Activated CD8-positive, alpha-beta T cell treated with anti-CD3 and anti-CD28 coated beads, Interleukin-2, amount 10 ng/mL, durations not matched to agents 7 days and 5 days (primary cell): Measurements from ENCODE around the gene ARPC1A. TPM values are rescaled to one million over a fixed set of nuclear protein-coding genes. Genes with fewer than 3 reads are reported as not detected.
"Not testable (repeated sequence)": the region's sequence is repeated elsewhere in the genome, so short reads cannot be mapped to it uniquely, and the experiment has no call there.

Source experiments
- ATAC-seq: fragments of 150-1000 bp; cut with Tn5 transposase; one replicate; pipeline ENCODE4 v1.10.0; 2021; ENCODE audit warnings: moderate library complexity
- CTCF ChIA-PET: fragments of 350-600 bp; sonication (Branson Sonifier 250); formaldehyde crosslinking; loops from one replicate; lab custom pipeline; 2021; ENCODE audit warnings: antibody characterized with exemption; lab: Charles Lee
- POLR2A ChIA-PET: fragments of 350-600 bp; sonication (Branson Sonifier 250); formaldehyde crosslinking; loops from one replicate; lab custom pipeline; 2021; ENCODE audit warnings: antibody characterized with exemption; lab: Charles Lee
- DNase-seq: peaks from one replicate; pipeline ENCODE4 v3.0.0-alpha.2; 2020
- H3K27ac Mint-ChIP-seq: one replicate; pipeline ENCODE4 v1.8.0; 2021; ENCODE audit warnings: mild to moderate bottlenecking, mixed read lengths
- H3K27me3 Mint-ChIP-seq: one replicate; pipeline ENCODE4 v1.8.0; 2021; ENCODE audit warnings: low read depth, mixed read lengths
- H3K36me3 Mint-ChIP-seq: one replicate; pipeline ENCODE4 v1.8.0; 2021; ENCODE audit warnings: low read depth, mixed read lengths
- H3K4me1 Mint-ChIP-seq: one replicate; pipeline ENCODE4 v1.8.0; 2021; ENCODE audit warnings: low read depth, mixed read lengths
- H3K4me3 Mint-ChIP-seq: one replicate; pipeline ENCODE4 v1.8.0; 2021; ENCODE audit warnings: mild to moderate bottlenecking, mixed read lengths
- H3K9me3 Mint-ChIP-seq: one replicate; pipeline ENCODE4 v1.8.0; 2022; ENCODE audit warnings: mixed read lengths; ENCODE audit not compliant: insufficient read depth
- total RNA-seq, 2 experiments: library from RNA; stranded (reverse); gene quantifications; one replicate each; pipeline ENCODE4 v1.2.3, GENCODE V29; 2021

The ARPC1A gene
- total RNA-seq, 2 experiments from 2014 or later, result 51.4 to 56.1 TPM

DNA sequence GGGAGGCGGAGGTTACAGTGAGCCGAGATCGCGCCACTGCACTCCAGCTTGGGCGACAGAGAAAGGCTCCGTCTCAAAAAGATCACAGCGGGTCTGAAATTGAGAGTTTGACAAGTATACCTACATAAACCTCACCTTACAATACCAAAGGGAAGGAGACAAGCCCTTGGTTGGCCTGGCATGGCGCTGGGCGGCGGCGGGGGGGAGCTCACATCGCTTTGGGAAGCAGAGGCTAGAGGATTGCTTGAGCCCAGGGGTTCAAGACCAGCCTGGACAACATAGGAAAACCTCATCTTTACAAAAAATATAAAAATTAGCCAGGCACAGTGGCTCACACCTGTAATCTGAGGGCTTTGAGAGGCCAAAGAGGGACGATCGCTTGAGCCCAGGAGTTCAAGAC lies 1.1 kb upstream of the ARPC1A start:
- ChIA-PET CTCF (interaction anchor here (1.3 to 6.0 kb wide), 2 partner anchors 11 to 14 kb away, joined by 3 to 36 read pairs; no protein-coding TSS in a partner anchor), POLR2A (interaction anchor here (1.1 to 2.2 kb wide), 4 partner anchors 10 to 101 kb away, joined by 3 to 9 read pairs (median 4); no protein-coding TSS in a partner anchor)
- Mint-ChIP-seq H3K9me3 (no peaks in the 10 kb centered on the region), H3K4me3 (peak overlapping the region; percentile 84), H3K27me3 (peaks cover 3% of the 10 kb centered on the region), H3K27ac (peak overlapping the region; percentile 34), H3K4me1 (peaks cover 31% of the 10 kb centered on the region), H3K36me3 (peaks cover 10% of the 10 kb centered on the region)
- no peak for DNase-seq
- no peak for ATAC-seq

GRCh38 chr7:99325001-99325493 lies 651 bp upstream of the ARPC1A start:
- Mint-ChIP-seq H3K4me3 (peak overlapping the region; percentile 84), H3K36me3 (peaks cover 10% of the 10 kb centered on the region), H3K27me3 (peaks cover 3% of the 10 kb centered on the region), H3K4me1 (peaks cover 34% of the 10 kb centered on the region), H3K9me3 (no peaks in the 10 kb centered on the region), H3K27ac (peak overlapping the region; percentile 91)
- DNase-seq (no peak), ATAC-seq (no peak)
- CTCF ChIA-PET, result interaction anchor here (1.3 to 6.0 kb wide), 2 partner anchors 11 to 14 kb away, joined by 3 to 36 read pairs; no protein-coding TSS in a partner anchor
- POLR2A ChIA-PET, result interaction anchor here (0.7 to 2.2 kb wide), 8 partner anchors 10 to 100 kb away, joined by 3 to 9 read pairs (median 3); partner anchors contain the start of genes BUD31 and PDAP1

GRCh38 chr7:99326408-99326782 lies 697 bp downstream of the ARPC1A start:
- Mint-ChIP-seq H3K4me1 (peaks cover 46% of the 10 kb centered on the region), H3K27me3 (peaks cover 3% of the 10 kb centered on the region), H3K9me3 (no peaks in the 10 kb centered on the region), H3K27ac (peak overlapping the region; percentile 91), H3K4me3 (peak overlapping the region; percentile 84), H3K36me3 (peaks cover 21% of the 10 kb centered on the region)
- ATAC-seq (no peak), DNase-seq (no peak)
- POLR2A ChIA-PET, result interaction anchor here (0.6 to 2.2 kb wide), 3 partner anchors 9 to 689 kb away, joined by 3 to 9 read pairs (median 3); partner anchors contain the start of gene ZKSCAN1
- CTCF ChIA-PET, result interaction anchor here (6.0 kb wide), 1 partner anchor 13 kb away, joined by 36 read pairs; no protein-coding TSS in a partner anchor

DNA sequence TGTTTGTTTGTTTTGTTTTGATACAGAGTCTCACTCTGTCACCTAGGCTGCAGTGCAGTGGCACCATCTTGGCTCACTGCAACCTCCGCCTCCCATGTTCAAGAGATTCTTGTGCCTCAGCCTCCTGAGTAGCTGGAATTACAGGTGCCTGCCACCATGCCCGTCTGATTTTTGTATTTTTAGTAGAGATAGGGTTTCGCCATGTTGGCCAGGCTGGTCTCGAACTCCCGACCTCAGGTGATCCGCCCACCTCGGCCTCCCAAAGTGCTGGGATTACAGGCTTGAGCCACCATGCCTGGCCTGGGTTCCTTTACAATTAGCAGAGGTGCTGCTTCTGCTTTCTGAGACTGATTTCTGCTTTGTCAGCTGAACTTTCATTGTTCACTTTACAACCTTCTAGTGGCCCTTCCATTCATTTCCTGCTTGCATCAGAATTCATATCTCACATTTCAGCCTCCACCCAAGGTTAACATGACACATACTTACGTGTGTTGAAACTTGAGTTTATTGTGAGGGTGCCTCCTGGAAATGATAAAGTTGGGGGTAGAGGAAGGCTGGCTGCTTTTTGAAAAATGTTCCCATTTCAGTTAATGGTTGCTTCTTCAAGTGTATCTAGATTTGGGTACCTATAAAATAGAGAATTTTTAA lies 4.7 kb downstream of the ARPC1A start:
- CTCF ChIA-PET, result interaction anchor here (1.0 to 2.7 kb wide), 3 partner anchors 14 to 42 kb away, joined by 3 to 8 read pairs (median 4); no protein-coding TSS in a partner anchor
- ATAC-seq, DNase-seq, H3K9me3 Mint-ChIP-seq, H3K27me3 Mint-ChIP-seq, POLR2A ChIA-PET: not testable (repeated sequence)
- Mint-ChIP-seq H3K4me1 (peaks cover 43% of the 10 kb centered on the region), H3K27ac (peak overlapping the region; percentile 79), H3K4me3 (peak overlapping the region; percentile 30), H3K36me3 (peaks cover 41% of the 10 kb centered on the region)

GRCh38 chr7:99331002-99331401 lies 5.3 kb downstream of the ARPC1A start:
- POLR2A ChIA-PET, result no interaction called here
- Mint-ChIP-seq H3K9me3 (no peaks in the 10 kb centered on the region), H3K36me3 (peaks cover 42% of the 10 kb centered on the region), H3K27ac (no peak overlapping the region), H3K4me1 (peaks cover 43% of the 10 kb centered on the region), H3K27me3 (no peaks in the 10 kb centered on the region), H3K4me3 (no peak overlapping the region)
- no peak for DNase-seq
- CTCF ChIA-PET, result interaction anchor here (1.0 to 2.7 kb wide), 2 partner anchors 18 to 41 kb away, joined by 3 to 8 read pairs; no protein-coding TSS in a partner anchor
- no peak for ATAC-seq

- ChIA-PET POLR2A (no interaction called here), CTCF (interaction anchor here (0.7 to 0.8 kb wide), 2 partner anchors 11 to 26 kb away, joined by 3 read pairs; no protein-coding TSS in a partner anchor)
- no peak overlapping the region for H3K4me3 Mint-ChIP-seq
- ATAC-seq (no peak), DNase-seq (no peak)
- no peaks in the 10 kb centered on the region for H3K9me3 Mint-ChIP-seq
- peaks cover 56% of the 10 kb centered on the region for H3K36me3 Mint-ChIP-seq
- H3K27ac Mint-ChIP-seq, result peak overlapping the region; percentile 30
- H3K27me3 Mint-ChIP-seq, result no peaks in the 10 kb centered on the region
- no peaks in the 10 kb centered on the region for H3K4me1 Mint-ChIP-seq
Observed at GRCh38 chr7:99339595-99339994, 13.9 kb downstream of the ARPC1A start.

DNA sequence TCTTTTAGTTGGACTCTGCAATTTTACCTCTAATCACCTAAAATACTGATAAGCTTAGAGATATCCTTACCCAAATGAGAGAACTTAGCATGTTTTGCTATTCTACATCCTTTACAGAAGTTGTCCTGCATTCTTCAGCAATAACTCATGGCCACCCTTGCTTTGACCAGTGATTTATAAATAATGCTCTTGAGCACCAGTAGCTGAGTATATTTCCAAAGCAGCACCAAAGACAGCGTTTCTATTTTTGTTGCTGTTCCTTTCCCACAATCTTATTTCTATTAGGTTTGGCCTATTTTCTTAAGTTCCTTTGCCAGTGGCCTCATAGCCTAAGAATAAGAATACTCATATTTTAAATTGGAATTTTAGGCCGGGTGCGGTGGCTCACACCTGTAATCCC lies 15.0 kb downstream of the ARPC1A start:
- Mint-ChIP-seq H3K4me1 (no peaks in the 10 kb centered on the region), H3K27me3 (no peaks in the 10 kb centered on the region), H3K9me3 (no peaks in the 10 kb centered on the region), H3K4me3 (no peak overlapping the region), H3K36me3 (peaks cover 57% of the 10 kb centered on the region), H3K27ac (no peak overlapping the region)
- ChIA-PET CTCF (interaction anchor here (1.3 kb wide), 1 partner anchor 11 kb away, joined by 3 read pairs; no protein-coding TSS in a partner anchor), POLR2A (no interaction called here)
- DNase-seq (no peak), ATAC-seq (no peak)

GRCh38 chr7:99344061-99344647 lies 18.5 kb downstream of the ARPC1A start:
- H3K4me3 Mint-ChIP-seq, result no peak overlapping the region
- DNase-seq, result no peak
- ChIA-PET POLR2A (no interaction called here), CTCF (interaction anchor here (0.6 to 1.9 kb wide), 2 partner anchors 14 to 101 kb away, joined by 4 read pairs; no protein-coding TSS in a partner anchor)
- no peak for ATAC-seq
- no peak overlapping the region for H3K27ac Mint-ChIP-seq
- H3K9me3 Mint-ChIP-seq, result no peaks in the 10 kb centered on the region
- H3K27me3 Mint-ChIP-seq, result no peaks in the 10 kb centered on the region
- no peaks in the 10 kb centered on the region for H3K4me1 Mint-ChIP-seq
- peaks cover 44% of the 10 kb centered on the region for H3K36me3 Mint-ChIP-seq

GRCh38 chr7:99350641-99351040 lies 24.9 kb downstream of the ARPC1A start:
- not testable (repeated sequence) for H3K4me3 Mint-ChIP-seq, H3K27ac Mint-ChIP-seq, H3K9me3 Mint-ChIP-seq, DNase-seq, ATAC-seq, H3K4me1 Mint-ChIP-seq, H3K27me3 Mint-ChIP-seq
- ChIA-PET POLR2A (interaction anchor here (0.7 kb wide), 1 partner anchor 10 kb away, joined by 3 read pairs; no protein-coding TSS in a partner anchor), CTCF (interaction anchor here (0.7 to 0.9 kb wide), 3 partner anchors 9 to 11 kb away, joined by 3 read pairs; no protein-coding TSS in a partner anchor)
- peaks cover 40% of the 10 kb centered on the region for H3K36me3 Mint-ChIP-seq

DNA sequence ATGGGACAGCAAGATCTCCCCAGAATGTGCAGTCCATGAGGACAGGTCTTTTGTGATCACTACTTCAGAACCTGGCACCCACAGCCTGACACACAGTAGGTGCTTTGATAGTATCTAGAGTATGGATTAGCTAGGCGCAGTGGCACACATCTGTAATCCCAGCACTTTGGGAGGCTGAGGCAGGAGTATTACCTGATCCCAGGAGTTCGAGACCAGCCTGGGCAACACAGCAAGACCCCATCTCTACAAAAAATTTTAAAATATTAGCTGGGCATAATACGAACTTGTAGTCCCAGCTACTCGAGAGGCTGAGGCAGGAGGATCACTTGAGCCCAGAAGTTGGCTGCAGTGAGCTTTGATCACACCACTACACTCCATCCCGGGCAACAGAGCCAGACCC lies 26.5 kb downstream of the ARPC1A start:
- H3K4me1 Mint-ChIP-seq, result no peaks in the 10 kb centered on the region

DNA sequence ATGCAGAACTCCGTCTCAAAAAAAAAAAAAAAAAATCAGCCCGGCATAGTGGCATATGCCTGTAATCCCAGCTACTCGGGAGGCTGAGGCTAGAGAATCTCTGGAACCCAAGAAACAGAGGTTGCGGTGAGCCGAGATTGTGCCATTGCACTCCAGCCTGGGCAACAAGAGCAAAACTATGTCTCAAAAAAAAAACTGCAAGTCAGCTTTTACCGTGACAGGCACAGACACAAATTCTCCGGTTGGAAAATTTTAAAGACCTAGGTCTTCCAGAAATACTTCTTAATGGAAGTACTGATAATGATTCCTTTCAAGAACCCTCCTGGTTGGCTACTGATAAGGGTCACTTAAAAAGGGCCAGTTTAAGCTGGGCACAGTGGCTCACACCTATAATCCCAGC lies 29.4 kb downstream of the ARPC1A start:
- no peaks in the 10 kb centered on the region for H3K9me3 Mint-ChIP-seq
- no peak overlapping the region for H3K4me3 Mint-ChIP-seq
- ATAC-seq (no peak), DNase-seq (no peak)
- no peak overlapping the region for H3K27ac Mint-ChIP-seq
- H3K36me3 Mint-ChIP-seq, result peaks cover 49% of the 10 kb centered on the region
- ChIA-PET POLR2A (interaction anchor here (0.6 kb wide), 1 partner anchor 179 kb away, joined by 3 read pairs; no protein-coding TSS in a partner anchor), CTCF (interaction anchor here (1.2 kb wide), 1 partner anchor 81 kb away, joined by 3 read pairs; no protein-coding TSS in a partner anchor)
- H3K4me1 Mint-ChIP-seq, result no peaks in the 10 kb centered on the region
- H3K27me3 Mint-ChIP-seq, result no peaks in the 10 kb centered on the region

More for the DNA sequence above, 26.5 kb downstream of the ARPC1A start:
- ChIA-PET POLR2A (interaction anchor here (0.6 kb wide), 1 partner anchor 17 kb away, joined by 3 read pairs; no protein-coding TSS in a partner anchor), CTCF (no interaction called here)
- no peak overlapping the region for H3K4me3 Mint-ChIP-seq
- ATAC-seq, result no peak
- no peak for DNase-seq
- H3K36me3 Mint-ChIP-seq, result peaks cover 41% of the 10 kb centered on the region
- H3K27me3 Mint-ChIP-seq, result no peaks in the 10 kb centered on the region
- H3K27ac Mint-ChIP-seq, result no peak overlapping the region
- H3K9me3 Mint-ChIP-seq, result no peaks in the 10 kb centered on the region
